HEK293 (cell line): ENCODE data around the gene NEB.

ENCODE experiments used
- CTCF ChIA-PET: fragments of 350-600 bp; formaldehyde crosslinking; extraction: SDS; loops from one replicate; lab custom pipeline; 2021; ENCODE audit warnings: antibody characterized with exemption; lab: Yijun Ruan, JAX
- POLR2A ChIA-PET: fragments of 300-600 bp; formaldehyde crosslinking; extraction: SDS; loops from one replicate; lab custom pipeline; 2020; ENCODE audit warnings: antibody characterized with exemption, inconsistent platforms; lab: Yijun Ruan, JAX
- H3K27ac ChIP-seq: fragments of 200-500 bp; sonication (Bioruptor generic); 2 replicates; pipeline ENCODE4 v1.5.1; 2014; ENCODE audit warnings: low read depth, low read length, control low read depth, inconsistent platforms; ENCODE audit errors: extremely low read depth
- H3K36me3 ChIP-seq, 2 experiments: fragments of 200-500 bp in 1 of 2; sonication (Bioruptor generic) in 1 of 2; 1 replicate in 1 of 2; 2 replicates in 1 of 2; pipeline ENCODE4 v1.5.1; 2014 to 2017; ENCODE audit warnings: inconsistent platforms in 2 of 2, low read length in 2 of 2; ENCODE audit not compliant: control insufficient read depth in 2 of 2, insufficient read depth in 1 of 2
- H3K4me1 ChIP-seq: fragments of 200-500 bp; sonication (Bioruptor generic); 2 replicates; pipeline ENCODE4 v1.5.1; 2014; ENCODE audit warnings: mild to moderate bottlenecking, low read length, inconsistent platforms; ENCODE audit not compliant: control insufficient read depth, insufficient read depth
- H3K4me3 ChIP-seq: 2 replicates; pipeline ENCODE4 v1.5.1; 2011; ENCODE audit warnings: low read depth, mild to moderate bottlenecking, control low read depth, low read length, moderate library complexity
- H3K9me3 ChIP-seq: fragments of 200-500 bp; sonication (Bioruptor generic); 2 replicates; pipeline ENCODE4 v1.5.1; 2014; ENCODE audit warnings: low read depth, low read length, inconsistent platforms; ENCODE audit not compliant: control insufficient read depth, insufficient read depth
- HOXA7 ChIP-seq: sonication (generic); formaldehyde crosslinking; IDR thresholded peaks from 2 replicates; pipeline ENCODE4 v1.8.1; 2022; ENCODE audit warnings: missing genetic modification reagents, borderline replicate concordance
- KLF9 ChIP-seq: fragments of 450-650 bp; formaldehyde crosslinking; IDR thresholded peaks from 2 replicates; pipeline ENCODE4 v1.5.1; 2016; ENCODE audit warnings: missing biosample characterization, missing genetic modification characterization, low read depth
- MYNN ChIP-seq: fragments of 450-650 bp; formaldehyde crosslinking; IDR thresholded peaks from 2 replicates; pipeline ENCODE4 v1.5.1; 2016; ENCODE audit warnings: missing biosample characterization, missing genetic modification characterization, borderline replicate concordance
- SP2 ChIP-seq: fragments of 450-650 bp; formaldehyde crosslinking; IDR thresholded peaks from 2 replicates; pipeline ENCODE4 v1.5.1; 2016; ENCODE audit warnings: missing biosample characterization, missing genetic modification characterization
- SP7 ChIP-seq: fragments of 450-650 bp; formaldehyde crosslinking; IDR thresholded peaks from 2 replicates; pipeline ENCODE4 v1.5.1; 2016; ENCODE audit warnings: missing biosample characterization, missing genetic modification characterization
- YY1 ChIP-seq: fragments of 450-650 bp; formaldehyde crosslinking; IDR thresholded peaks from 2 replicates; pipeline ENCODE4 v1.5.1; 2018; ENCODE audit warnings: missing biosample characterization, missing genetic modification characterization
- ZFP3 ChIP-seq: fragments of 450-650 bp; formaldehyde crosslinking; IDR thresholded peaks from 2 replicates; pipeline ENCODE4 v1.5.1; 2016; ENCODE audit warnings: low read depth, missing biosample characterization, missing genetic modification characterization
- ZNF174 ChIP-seq: fragments of 450-650 bp; formaldehyde crosslinking; IDR thresholded peaks from 2 replicates; pipeline ENCODE4 v1.5.0; 2017; ENCODE audit warnings: missing biosample characterization, mild to moderate bottlenecking, missing genetic modification characterization
- ZNF214 ChIP-seq: fragments of 450-650 bp; formaldehyde crosslinking; IDR thresholded peaks from 2 replicates; pipeline ENCODE4 v1.5.1; 2017; ENCODE audit warnings: missing biosample characterization, mild to moderate bottlenecking, missing genetic modification characterization, borderline replicate concordance
- ZNF23 ChIP-seq: fragments of 450-650 bp; formaldehyde crosslinking; IDR thresholded peaks from 2 replicates; pipeline ENCODE4 v1.5.1; 2016; ENCODE audit warnings: missing biosample characterization, missing genetic modification characterization, borderline replicate concordance
- ZNF302 ChIP-seq: fragments of 450-650 bp; formaldehyde crosslinking; IDR thresholded peaks from 2 replicates; pipeline ENCODE4 v1.5.1; 2016; ENCODE audit warnings: missing biosample characterization, missing genetic modification characterization, low read depth
- ZNF335 ChIP-seq: fragments of 450-650 bp; formaldehyde crosslinking; conservative IDR thresholded peaks from 2 replicates; pipeline ENCODE4 v1.5.1; 2016; ENCODE audit warnings: missing biosample characterization, missing genetic modification characterization
- ZNF404 ChIP-seq: fragments of 450-650 bp; formaldehyde crosslinking; IDR thresholded peaks from 2 replicates; pipeline ENCODE4 v1.5.1; 2017; ENCODE audit warnings: missing biosample characterization, missing genetic modification characterization
- ZNF561 ChIP-seq: fragments of 450-650 bp; IDR thresholded peaks from 2 replicates; pipeline ENCODE4 v1.5.1; 2018; ENCODE audit warnings: missing biosample characterization, missing genetic modification characterization, borderline replicate concordance
- ZNF596 ChIP-seq: fragments of 450-650 bp; IDR thresholded peaks from 2 replicates; pipeline ENCODE4 v1.5.0; 2018; ENCODE audit warnings: missing biosample characterization, mild to moderate bottlenecking, missing genetic modification characterization, moderate library complexity
- ZNF677 ChIP-seq: fragments of 450-650 bp; IDR thresholded peaks from 2 replicates; pipeline ENCODE4 v1.5.0; 2018; ENCODE audit warnings: missing biosample characterization, mild to moderate bottlenecking, missing genetic modification characterization, moderate library complexity
- ZNF830 ChIP-seq: fragments of 450-650 bp; IDR thresholded peaks from 2 replicates; pipeline ENCODE4 v1.5.0; 2018; ENCODE audit warnings: missing biosample characterization, missing genetic modification characterization, low read depth, mild to moderate bottlenecking, moderate library complexity
- TF ChIP-seq, protein P1 (sequence below): fragments of 450-650 bp; formaldehyde crosslinking; IDR thresholded peaks from 2 replicates; pipeline ENCODE4 v1.5.1; 2016; ENCODE audit warnings: missing biosample characterization, missing genetic modification characterization
- TF ChIP-seq, protein P2 (sequence below): fragments of 450-650 bp; formaldehyde crosslinking; IDR thresholded peaks from 2 replicates; pipeline ENCODE4 v1.5.1; 2016; ENCODE audit warnings: missing biosample characterization, missing genetic modification characterization
- TF ChIP-seq, protein P3 (sequence below): fragments of 450-650 bp; formaldehyde crosslinking; IDR thresholded peaks from 2 replicates; pipeline ENCODE4 v1.5.1; 2017; ENCODE audit warnings: missing biosample characterization, mild to moderate bottlenecking, missing genetic modification characterization, moderate library complexity
- TF ChIP-seq, protein P4 (sequence below): fragments of 450-650 bp; formaldehyde crosslinking; IDR thresholded peaks from 2 replicates; pipeline ENCODE4 v1.5.1; 2016; ENCODE audit warnings: missing biosample characterization, missing genetic modification characterization, borderline replicate concordance
- TF ChIP-seq, protein P5 (sequence below): fragments of 450-650 bp; formaldehyde crosslinking; IDR thresholded peaks from 2 replicates; pipeline ENCODE4 v1.5.1; 2016; ENCODE audit warnings: missing biosample characterization, missing genetic modification characterization
- TF ChIP-seq, protein P6 (sequence below): fragments of 450-650 bp; formaldehyde crosslinking; IDR thresholded peaks from 2 replicates; pipeline ENCODE4 v1.5.1; 2016; ENCODE audit warnings: missing biosample characterization, missing genetic modification characterization

The NEB gene

DNA sequence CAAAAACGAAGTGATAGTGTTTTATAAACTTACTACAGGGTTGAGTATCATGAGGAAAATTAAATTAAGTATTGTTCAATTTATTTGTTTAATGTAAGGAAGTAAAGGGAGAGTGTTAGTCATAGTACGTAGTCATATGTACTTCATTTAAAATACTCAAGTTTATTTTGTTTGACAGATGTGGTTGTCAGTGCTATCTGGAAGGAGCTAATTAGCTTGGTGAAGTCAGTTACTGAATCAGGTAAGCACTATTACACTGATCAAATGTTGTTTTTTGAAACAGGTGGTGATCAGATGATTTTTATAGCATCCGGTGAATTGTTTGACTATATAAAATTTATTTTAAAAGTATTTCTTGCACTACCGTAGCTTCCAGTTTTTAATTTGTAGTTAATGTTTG lies 295.8 kb downstream of the NEB start (continued):
- TF ChIP-seq, protein P1, sequence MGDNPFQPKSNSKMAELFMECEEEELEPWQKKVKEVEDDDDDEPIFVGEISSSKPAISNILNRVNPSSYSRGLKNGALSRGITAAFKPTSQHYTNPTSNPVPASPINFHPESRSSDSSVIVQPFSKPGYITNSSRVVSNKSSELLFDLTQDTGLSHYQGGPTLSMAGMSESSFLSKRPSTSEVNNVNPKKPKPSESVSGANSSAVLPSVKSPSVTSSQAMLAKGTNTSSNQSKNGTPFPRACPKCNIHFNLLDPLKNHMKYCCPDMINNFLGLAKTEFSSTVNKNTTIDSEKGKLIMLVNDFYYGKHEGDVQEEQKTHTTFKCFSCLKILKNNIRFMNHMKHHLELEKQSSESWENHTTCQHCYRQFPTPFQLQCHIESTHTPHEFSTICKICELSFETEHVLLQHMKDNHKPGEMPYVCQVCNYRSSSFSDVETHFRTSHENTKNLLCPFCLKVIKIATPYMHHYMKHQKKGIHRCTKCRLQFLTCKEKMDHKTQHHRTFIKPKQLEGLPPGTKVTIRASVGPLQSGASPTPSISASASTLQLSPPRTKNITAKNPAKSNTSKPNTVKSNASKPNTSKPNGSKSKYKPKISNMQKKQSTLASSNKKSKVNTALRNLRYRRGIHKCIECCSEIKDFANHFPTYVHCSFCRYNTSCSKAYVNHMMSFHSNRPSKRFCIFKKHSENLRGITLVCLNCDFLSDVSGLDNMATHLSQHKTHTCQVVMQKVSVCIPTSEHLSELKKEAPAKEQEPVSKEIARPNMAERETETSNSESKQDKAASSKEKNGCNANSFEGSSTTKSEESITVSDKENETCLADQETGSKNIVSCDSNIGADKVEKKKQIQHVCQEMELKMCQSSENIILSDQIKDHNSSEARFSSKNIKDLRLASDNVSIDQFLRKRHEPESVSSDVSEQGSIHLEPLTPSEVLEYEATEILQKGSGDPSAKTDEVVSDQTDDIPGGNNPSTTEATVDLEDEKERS (tag by site-specific recombination), result no peak
- TF ChIP-seq ZNF561 (tag by site-specific recombination) (no peak), ZNF830 (no peak), ZNF214 (tag by site-specific recombination) (no peak)
- TF ChIP-seq, protein P2, sequence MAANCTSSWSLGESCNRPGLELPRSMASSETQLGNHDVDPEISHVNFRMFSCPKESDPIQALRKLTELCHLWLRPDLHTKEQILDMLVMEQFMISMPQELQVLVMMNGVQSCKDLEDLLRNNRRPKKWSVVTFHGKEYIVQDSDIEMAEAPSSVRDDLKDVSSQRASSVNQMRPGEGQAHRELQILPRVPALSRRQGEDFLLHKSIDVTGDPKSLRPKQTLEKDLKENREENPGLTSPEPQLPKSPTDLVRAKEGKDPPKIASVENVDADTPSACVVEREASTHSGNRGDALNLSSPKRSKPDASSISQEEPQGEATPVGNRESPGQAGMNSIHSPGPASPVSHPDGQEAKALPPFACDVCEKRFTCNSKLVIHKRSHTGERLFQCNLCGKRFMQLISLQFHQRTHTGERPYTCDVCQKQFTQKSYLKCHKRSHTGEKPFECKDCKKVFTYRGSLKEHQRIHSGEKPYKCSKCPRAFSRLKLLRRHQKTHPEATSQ (tag by site-specific recombination), result no peak
- TF ChIP-seq, protein P3, sequence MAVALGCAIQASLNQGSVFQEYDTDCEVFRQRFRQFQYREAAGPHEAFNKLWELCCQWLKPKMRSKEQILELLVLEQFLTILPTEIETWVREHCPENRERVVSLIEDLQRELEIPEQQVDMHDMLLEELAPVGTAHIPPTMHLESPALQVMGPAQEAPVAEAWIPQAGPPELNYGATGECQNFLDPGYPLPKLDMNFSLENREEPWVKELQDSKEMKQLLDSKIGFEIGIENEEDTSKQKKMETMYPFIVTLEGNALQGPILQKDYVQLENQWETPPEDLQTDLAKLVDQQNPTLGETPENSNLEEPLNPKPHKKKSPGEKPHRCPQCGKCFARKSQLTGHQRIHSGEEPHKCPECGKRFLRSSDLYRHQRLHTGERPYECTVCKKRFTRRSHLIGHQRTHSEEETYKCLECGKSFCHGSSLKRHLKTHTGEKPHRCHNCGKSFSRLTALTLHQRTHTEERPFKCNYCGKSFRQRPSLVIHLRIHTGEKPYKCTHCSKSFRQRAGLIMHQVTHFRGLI (tag by site-specific recombination), result no peak

DNA sequence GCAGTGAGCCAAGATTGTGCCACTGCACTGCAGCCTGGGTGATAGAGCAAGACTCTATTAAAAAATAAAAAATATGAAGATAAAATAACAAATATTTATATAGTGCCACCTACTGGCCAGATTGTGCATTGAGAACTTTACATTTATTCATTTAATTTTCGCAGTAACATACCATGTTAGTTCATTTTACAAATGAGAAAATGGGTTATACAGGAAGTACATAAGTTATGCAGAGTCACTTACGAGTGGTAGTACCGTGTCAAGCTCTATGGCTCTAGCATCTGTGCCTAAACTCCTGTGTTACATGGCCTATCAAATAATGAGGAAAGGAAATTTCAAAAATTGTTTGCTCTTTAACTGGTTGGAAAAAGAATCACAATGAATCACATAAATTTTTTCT lies 296.6 kb downstream of the NEB start:
- Histone ChIP-seq H3K9me3 (no peaks in the 10 kb centered on the region), H3K36me3 (peaks cover 96 to 97% of the 10 kb centered on the region in 2 experiments), H3K4me3 (no peak overlapping the region), H3K4me1 (no peaks in the 10 kb centered on the region), H3K27ac (no peak overlapping the region)
- POLR2A ChIA-PET, result interaction anchor here (0.9 kb wide), 1 partner anchor 10 kb away, joined by 3 read pairs; no protein-coding TSS in a partner anchor
- CTCF ChIA-PET, result interaction anchor here (0.5 to 1.4 kb wide), 10 partner anchors 10 to 269 kb away, joined by 3 to 12 read pairs (median 3); no protein-coding TSS in a partner anchor
- TF ChIP-seq YY1 (tag by site-specific recombination) (no peak), ZNF596 (no peak), SP2 (tag by site-specific recombination) (no peak), HOXA7 (CRISPR knock-in tag) (no peak), ZNF335 (tag by site-specific recombination) (no peak), SP7 (tag by site-specific recombination) (no peak), KLF9 (no peak), ZNF174 (tag by site-specific recombination) (no peak), ZNF677 (tag by site-specific recombination) (no peak), ZFP3 (tag by site-specific recombination) (no peak), ZNF302 (tag by site-specific recombination) (no peak), ZNF23 (tag by site-specific recombination) (no peak), ZNF404 (tag by site-specific recombination) (no peak), MYNN (tag by site-specific recombination) (no peak)
- TF ChIP-seq, protein P4, sequence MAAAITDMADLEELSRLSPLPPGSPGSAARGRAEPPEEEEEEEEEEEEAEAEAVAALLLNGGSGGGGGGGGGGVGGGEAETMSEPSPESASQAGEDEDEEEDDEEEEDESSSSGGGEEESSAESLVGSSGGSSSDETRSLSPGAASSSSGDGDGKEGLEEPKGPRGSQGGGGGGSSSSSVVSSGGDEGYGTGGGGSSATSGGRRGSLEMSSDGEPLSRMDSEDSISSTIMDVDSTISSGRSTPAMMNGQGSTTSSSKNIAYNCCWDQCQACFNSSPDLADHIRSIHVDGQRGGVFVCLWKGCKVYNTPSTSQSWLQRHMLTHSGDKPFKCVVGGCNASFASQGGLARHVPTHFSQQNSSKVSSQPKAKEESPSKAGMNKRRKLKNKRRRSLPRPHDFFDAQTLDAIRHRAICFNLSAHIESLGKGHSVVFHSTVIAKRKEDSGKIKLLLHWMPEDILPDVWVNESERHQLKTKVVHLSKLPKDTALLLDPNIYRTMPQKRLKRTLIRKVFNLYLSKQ (tag by site-specific recombination), result no peak
- TF ChIP-seq, protein P5, sequence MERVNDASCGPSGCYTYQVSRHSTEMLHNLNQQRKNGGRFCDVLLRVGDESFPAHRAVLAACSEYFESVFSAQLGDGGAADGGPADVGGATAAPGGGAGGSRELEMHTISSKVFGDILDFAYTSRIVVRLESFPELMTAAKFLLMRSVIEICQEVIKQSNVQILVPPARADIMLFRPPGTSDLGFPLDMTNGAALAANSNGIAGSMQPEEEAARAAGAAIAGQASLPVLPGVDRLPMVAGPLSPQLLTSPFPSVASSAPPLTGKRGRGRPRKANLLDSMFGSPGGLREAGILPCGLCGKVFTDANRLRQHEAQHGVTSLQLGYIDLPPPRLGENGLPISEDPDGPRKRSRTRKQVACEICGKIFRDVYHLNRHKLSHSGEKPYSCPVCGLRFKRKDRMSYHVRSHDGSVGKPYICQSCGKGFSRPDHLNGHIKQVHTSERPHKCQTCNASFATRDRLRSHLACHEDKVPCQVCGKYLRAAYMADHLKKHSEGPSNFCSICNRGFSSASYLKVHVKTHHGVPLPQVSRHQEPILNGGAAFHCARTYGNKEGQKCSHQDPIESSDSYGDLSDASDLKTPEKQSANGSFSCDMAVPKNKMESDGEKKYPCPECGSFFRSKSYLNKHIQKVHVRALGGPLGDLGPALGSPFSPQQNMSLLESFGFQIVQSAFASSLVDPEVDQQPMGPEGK (tag by site-specific recombination), result no peak
- TF ChIP-seq, protein P3 (tag by site-specific recombination), result no peak
- TF ChIP-seq, protein P6, sequence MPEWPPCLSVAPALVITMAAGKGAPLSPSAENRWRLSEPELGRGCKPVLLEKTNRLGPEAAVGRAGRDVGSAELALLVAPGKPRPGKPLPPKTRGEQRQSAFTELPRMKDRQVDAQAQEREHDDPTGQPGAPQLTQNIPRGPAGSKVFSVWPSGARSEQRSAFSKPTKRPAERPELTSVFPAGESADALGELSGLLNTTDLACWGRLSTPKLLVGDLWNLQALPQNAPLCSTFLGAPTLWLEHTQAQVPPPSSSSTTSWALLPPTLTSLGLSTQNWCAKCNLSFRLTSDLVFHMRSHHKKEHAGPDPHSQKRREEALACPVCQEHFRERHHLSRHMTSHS (tag by site-specific recombination), result no peak
